ENCODE data around the gene DDX23. TPM values are rescaled to one million over a fixed set of nuclear protein-coding genes. Genes with fewer than 3 reads are reported as not detected.

DDX23 gene
- polyA plus RNA-seq, 3 donors: 21.4 to 63.8 (median 28.4) TPM

- Histone ChIP-seq H3K27me3 (ENCODE audit: control insufficient read depth in 2 of 2, insufficient read depth in 2 of 2, low read length in 2 of 2) (no peaks in the 10 kb centered on the region), H3K4me2 (replicated peaks; ENCODE audit: extremely low read depth, low read length, poor library complexity, severe bottlenecking) (no peak overlapping the region), H3K4me3 (replicated peaks in 1 of 3; ENCODE audit: low read depth in 2 of 3, low read length in 3 of 3) (no peak overlapping the region), H4K20me1 (ENCODE audit: insufficient read depth, low read length) (peaks cover 4% of the 10 kb centered on the region), H3K36me3 (replicated peaks in 1 of 2; ENCODE audit: control insufficient read depth in 1 of 2, insufficient read depth in 2 of 2, low read length in 2 of 2) (peaks cover 72 to 83% of the 10 kb centered on the region in 2 donors), H3K79me2 (ENCODE audit: insufficient read depth, low read length) (no peaks in the 10 kb centered on the region), H3K9me3 (replicated peaks in 1 of 2; ENCODE audit: control insufficient read depth in 1 of 2, insufficient read depth in 1 of 2, low read length in 2 of 2) (no peaks in the 10 kb centered on the region), H3K4me1 (ENCODE audit: control insufficient read depth in 1 of 2, insufficient read depth in 2 of 2, low read length in 2 of 2) (no peaks in the 10 kb centered on the region), H2AFZ (ENCODE audit: insufficient read depth, low read depth, low read length, poor library complexity, severe bottlenecking) (no peak overlapping the region), H3K27ac (ENCODE audit: low read depth in 1 of 2, low read length in 2 of 2) (no peak overlapping the region), H3K9ac (ENCODE audit: insufficient read depth, low read length, poor library complexity, severe bottlenecking) (no peak overlapping the region)
- Mint-ChIP-seq H3K4me3 (no peak overlapping the region), H3K27ac (no peak overlapping the region), H3K4me1 (no peaks in the 10 kb centered on the region), H3K9me3 (no peaks in the 10 kb centered on the region), H3K27me3 (ENCODE audit: low read depth in 3 of 3) (no peaks in the 10 kb centered on the region), H3K36me3 (peaks cover 73 to 89% of the 10 kb centered on the region in 2 donors)
- intact Hi-C loops (cut with micrococcal nuclease): no loop called here
- WGBS (ENCODE audit: insufficient coverage): 100% methylated on average over 2 of the region's 4 CpGs
- no peak for DNase-seq
- TF ChIP-seq CTCF (IDR thresholded peaks at IDR 0.05): no peak
Measured at GRCh38 chr12:48838048-48838447, 13.9 kb downstream of the DDX23 start.

GRCh38 chr12:48832321-48833060 lies 19.5 kb downstream of the DDX23 start:
- Mint-ChIP-seq H3K9me3 (no peaks in the 10 kb centered on the region), H3K4me1 (no peaks in the 10 kb centered on the region), H3K4me3 (no peak overlapping the region), H3K36me3 (peaks cover 83 to 94% of the 10 kb centered on the region in 2 donors), H3K27me3 (ENCODE audit: low read depth in 3 of 3) (peaks cover 0 to 2% (median 0%) of the 10 kb centered on the region in 3 donors), H3K27ac (no peak overlapping the region)
- TF ChIP-seq CTCF (IDR thresholded peaks at IDR 0.05): no peak
- Histone ChIP-seq H3K4me1 (ENCODE audit: control insufficient read depth in 1 of 2, insufficient read depth in 2 of 2, low read length in 2 of 2) (no peaks in the 10 kb centered on the region), H3K9me3 (replicated peaks in 1 of 2; ENCODE audit: control insufficient read depth in 1 of 2, insufficient read depth in 1 of 2, low read length in 2 of 2) (no peaks in the 10 kb centered on the region), H3K4me2 (replicated peaks; ENCODE audit: extremely low read depth, low read length, poor library complexity, severe bottlenecking) (no peak overlapping the region), H3K4me3 (replicated peaks in 1 of 3; ENCODE audit: low read depth in 2 of 3, low read length in 3 of 3) (no peak overlapping the region), H3K9ac (ENCODE audit: insufficient read depth, low read length, poor library complexity, severe bottlenecking) (no peak overlapping the region), H3K27me3 (ENCODE audit: control insufficient read depth in 2 of 2, insufficient read depth in 2 of 2, low read length in 2 of 2) (no peaks in the 10 kb centered on the region), H2AFZ (ENCODE audit: insufficient read depth, low read depth, low read length, poor library complexity, severe bottlenecking) (no peak overlapping the region), H3K79me2 (ENCODE audit: insufficient read depth, low read length) (no peaks in the 10 kb centered on the region), H3K36me3 (replicated peaks in 1 of 2; ENCODE audit: control insufficient read depth in 1 of 2, insufficient read depth in 2 of 2, low read length in 2 of 2) (peaks cover 84 to 98% of the 10 kb centered on the region in 2 donors), H3K27ac (ENCODE audit: low read depth in 1 of 2, low read length in 2 of 2) (no peak overlapping the region), H4K20me1 (ENCODE audit: insufficient read depth, low read length) (peaks cover 27% of the 10 kb centered on the region)
- DNase-seq: no peak
- intact Hi-C loops (cut with micrococcal nuclease): no loop called here
- 98% methylated on average over 12 of the region's 12 CpGs for WGBS (ENCODE audit: insufficient coverage)
